Activated CD4-positive, alpha-beta T cell treated with anti-CD3 and anti-CD28 coated beads, Interleukin-10, Interleukin-2, amounts not matched to agents 100 ng/mL and 50 ng/mL, durations not matched to agents 16 hours and 8 hours (primary cell): ENCODE results near the gene ASTN2.

Experiments
- DNase-seq: peaks from one replicate; pipeline ENCODE4 v3.0.0-alpha.2; 2020

Gene ASTN2

DNA sequence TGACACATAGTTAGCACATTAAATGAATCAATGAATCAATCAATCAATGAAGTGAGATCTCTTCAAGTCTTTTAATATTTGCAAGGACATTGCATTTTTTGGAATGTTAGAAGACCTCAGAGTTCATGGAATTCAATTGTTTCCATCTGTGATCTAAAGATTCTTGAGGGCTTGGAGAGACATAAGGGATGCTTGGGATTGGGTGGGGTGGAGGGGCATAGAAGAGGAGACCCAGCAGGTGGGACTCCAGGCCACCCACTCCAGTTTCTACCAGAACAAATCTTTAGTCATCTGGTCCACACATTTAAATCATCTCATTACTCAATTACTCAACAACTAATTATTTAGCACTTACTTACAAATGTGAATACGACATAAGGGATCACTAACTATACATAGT lies 978.7 kb downstream of the ASTN2 start:
- no peak for DNase-seq

DNA sequence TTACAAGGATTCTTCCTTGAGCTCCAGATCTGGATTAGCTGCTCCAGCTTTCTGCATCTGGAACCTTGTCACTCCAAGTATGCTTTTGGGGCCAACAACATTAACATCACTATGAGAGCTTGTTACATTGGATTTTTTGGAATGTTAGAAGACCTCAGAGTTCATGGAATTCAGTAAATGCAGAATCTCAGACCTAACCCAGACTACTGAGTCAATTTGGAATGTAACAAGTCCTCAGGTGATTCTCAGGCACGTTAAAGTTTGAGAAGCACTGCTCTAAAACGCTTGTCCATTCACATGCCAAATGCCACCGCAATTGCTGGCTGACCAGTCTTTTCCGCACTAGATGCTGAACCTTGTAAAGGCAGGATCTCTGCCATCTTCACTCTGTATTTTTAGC lies 979.2 kb downstream of the ASTN2 start:
- DNase-seq: no peak

DNA sequence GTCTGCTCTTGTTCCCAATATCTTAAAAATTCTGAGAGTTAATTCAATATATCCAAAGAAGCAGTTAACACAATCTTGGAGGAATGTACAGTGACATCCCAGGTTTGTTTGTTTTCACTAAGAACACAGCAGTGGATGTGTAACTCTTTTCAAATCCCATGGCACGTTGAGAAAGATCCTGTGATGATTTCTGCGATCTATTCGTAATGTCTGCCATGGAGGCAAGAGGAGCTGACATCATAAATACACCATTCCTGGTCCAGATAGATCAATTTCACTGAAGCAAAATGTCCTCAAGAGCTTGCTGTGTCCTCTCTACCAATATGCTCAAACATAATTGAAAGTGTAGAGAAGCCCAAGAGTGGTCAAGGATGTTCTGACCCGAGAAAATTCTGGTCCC lies 980.5 kb downstream of the ASTN2 start:
- DNase-seq: no peak

GRCh38 chr9:116432051-116432450 lies 982.8 kb downstream of the ASTN2 start:
- DNase-seq: no peak

DNA sequence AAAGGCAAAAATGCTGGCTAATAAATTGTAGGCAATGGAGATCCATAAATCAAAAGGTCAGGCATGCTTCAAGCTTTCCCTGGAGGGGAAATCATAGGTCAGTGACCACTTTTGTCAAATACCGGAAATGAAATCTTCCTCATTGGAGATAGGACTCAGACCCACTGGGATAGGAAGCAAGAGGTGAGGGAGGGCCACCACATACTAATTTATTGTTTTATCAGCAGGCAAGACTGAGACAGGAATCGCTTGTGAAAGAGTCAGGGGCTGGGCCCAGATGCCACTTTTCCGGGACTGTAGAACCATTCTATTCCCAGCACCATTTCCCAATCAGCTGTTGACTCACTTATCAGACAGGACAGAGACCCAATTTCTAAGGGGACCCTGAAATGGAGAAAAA lies 984.0 kb downstream of the ASTN2 start:
- DNase-seq: no peak

- DNase-seq: no peak
These were observed 989.6 kb downstream of the ASTN2 start for GRCh38 chr9:116425244-116425643.

GRCh38 chr9:116423149-116423548 lies 991.7 kb downstream of the ASTN2 start:
- DNase-seq: no peak

DNA sequence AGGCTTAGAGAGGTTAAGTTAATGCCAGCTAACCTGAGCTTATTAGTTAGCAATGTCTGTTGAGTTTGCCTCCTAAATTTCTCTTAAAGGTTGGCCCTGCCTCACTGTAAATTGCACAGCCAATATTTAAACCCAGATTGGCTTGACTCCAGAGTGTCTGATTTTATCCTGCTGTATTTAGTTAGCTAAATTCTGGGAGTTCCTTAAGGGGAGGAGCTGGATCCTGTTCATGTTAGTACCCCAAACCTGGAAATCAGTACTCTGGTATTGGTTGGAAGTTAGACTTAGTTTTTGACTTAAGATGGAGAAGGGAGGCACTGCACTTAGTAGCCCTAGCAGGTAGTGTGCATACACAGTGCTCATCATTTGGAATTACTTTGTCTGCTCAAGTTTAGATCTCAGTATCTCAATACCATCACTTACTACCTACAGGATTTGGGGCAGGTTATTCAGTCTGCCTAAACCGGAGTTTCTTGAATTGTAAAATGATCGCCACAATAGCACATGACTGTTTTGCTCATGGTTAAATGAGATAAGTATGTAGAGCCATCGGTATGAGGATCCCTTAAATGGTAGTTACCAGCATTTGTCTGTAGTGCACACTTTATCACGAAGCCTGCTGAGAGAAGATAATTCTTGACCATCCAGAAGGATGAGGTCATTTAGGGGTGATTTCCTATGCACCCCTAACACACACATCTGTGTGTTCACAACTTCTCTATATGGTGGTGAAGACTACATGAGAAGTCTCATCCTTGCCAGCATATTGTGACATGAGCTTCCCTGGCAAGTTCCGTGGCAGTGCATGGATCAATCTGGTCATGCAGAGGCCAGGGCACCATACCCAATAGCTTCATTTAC lies 992.5 kb downstream of the ASTN2 start:
- no peak for DNase-seq

- no peak for DNase-seq
These were observed 993.8 kb downstream of the ASTN2 start for GRCh38 chr9:116420993-116421538.

GRCh38 chr9:116419181-116419580 lies 995.7 kb downstream of the ASTN2 start:
- no peak for DNase-seq

DNA sequence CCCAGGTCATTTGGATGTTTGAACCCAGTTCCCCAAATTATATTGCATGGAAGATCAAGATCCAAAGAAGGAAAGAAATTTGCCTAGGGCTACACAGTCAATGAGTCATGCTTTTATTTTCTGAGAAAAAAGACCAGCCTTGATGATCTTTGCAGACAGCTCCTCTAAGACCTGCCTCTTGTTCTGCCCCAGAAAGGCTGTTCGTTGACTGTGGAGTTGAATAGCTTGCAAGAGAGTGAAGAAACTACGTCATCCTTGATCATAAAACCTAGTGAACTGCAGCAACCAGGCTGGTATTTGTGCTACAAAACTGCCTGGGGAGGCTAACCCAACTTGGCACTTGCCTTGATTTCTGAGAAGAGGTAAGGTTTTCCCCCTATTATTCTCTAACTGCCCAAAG lies 997.4 kb downstream of the ASTN2 start:
- no peak for DNase-seq

GRCh38 chr9:116416421-116416820 lies 998.4 kb downstream of the ASTN2 start:
- DNase-seq: no peak

DNA sequence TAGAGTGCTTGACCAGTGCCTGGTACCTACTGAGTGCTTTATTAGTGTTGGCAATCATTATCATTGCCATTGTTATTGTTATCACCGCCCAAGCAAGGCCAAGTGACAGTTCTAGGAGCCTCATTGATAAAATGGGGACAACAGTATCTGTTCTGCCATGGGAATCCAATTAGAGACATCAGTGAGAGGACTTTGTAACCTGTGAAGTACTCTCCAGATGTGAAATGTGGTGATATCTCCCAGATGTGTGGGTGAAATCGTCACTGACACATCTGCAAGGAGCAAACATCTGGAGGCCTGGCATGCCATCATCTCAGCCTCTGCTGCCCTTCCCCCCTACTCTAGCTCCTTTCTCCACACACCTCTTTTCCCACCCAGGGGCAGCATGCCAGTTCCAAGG lies 1000.5 kb downstream of the ASTN2 start:
- no peak for DNase-seq

DNA sequence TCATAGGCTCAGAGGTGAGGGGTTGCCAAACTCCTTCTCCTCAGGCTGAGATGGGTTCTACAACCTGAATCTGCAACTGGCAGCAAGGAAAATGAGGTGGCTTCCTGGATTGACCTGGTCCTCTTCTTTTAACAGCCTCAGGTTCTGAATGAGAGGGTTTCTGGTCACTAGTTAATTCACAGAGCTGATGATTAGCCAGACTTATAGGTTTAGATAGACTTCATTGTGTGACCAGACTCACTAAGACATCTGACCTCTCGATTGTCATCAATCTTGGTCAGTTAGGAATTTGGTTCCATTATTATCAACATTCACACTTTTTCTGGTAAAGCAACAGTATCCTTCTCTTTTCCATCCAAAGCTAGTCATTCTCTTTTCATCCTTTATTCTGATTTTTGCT lies 1003.4 kb downstream of the ASTN2 start:
- DNase-seq: no peak

- DNase-seq: no peak
These were observed 1005.2 kb downstream of the ASTN2 start for GRCh38 chr9:116409638-116410037.

DNA sequence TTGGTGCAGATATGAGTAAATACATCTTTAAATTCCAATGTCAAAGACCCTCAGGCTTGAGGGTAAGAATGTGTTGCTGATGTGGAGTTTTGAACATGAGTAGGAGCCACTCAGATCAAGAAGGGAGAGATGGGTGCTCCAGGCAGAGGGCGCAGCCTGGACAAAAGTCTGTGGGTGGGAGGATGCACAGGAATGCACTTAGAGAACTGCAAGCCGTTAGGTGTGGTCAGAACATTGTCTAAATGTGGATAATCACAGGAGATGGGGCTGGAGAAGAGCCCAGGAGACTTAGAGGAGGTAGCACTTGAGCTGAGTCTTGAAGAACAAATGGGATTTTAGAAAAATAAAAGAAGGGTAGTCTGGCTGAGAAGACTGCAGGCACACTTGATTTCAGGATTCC lies 1005.7 kb downstream of the ASTN2 start:
- DNase-seq: no peak

DNA sequence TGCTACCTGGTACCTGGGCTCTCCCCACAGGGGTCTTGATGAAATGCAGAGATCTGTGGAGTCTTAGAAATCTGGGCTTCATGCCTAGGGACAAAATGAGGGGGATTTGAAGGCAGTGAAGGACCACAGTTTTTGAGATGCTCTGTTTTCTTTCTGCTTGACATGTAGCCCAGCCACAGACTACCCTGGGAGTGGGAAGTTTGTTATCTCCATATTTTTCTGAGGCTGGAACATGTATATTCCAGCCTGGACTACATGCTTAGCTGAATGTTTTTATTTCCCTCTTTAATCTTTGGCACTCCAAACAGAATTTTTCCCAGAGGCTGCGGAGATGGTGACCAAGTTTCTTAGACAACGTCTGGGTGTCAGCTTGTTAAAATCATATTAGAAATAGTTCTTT lies 1008.4 kb downstream of the ASTN2 start:
- no peak for DNase-seq

DNA sequence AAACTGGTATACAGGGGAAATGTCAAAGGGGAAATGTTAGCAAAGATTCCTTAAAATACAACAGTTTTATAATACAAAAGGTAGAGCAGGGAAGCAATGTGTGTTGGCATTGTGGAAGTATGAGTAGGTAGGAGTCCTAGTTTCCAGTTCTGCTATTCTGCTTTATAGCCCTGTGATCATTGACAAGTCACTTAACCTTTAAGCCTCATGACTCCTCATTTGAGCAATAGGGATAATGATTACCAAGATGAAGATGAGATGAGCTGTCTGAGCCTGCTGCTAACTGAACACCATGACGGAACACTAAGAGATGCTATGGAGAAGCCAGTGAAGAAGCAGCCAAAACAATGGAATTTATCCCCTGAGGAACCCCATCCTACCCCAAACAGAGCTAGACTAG lies 1009.5 kb downstream of the ASTN2 start:
- no peak for DNase-seq

GRCh38 chr9:116404228-116404627 lies 1010.6 kb downstream of the ASTN2 start:
- no peak for DNase-seq

DNA sequence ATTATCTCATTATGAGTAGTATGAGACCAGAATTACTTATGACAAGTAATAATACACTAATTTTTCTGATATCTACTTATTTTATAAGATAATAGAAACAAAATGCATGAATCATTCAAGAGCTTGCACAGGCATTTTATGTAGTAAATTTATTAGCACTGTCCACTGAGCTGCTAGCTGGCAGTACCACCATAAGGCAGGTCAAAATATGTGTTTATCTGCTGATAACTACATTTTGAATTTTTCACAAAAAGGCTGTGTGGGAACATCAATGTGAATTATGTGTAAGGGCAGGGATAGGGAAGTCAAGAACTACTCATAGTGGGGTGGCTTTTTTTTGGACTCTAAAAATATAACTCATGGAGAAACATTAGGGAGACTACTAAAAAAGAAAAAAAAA lies 1011.7 kb downstream of the ASTN2 start:
- DNase-seq: no peak

DNA sequence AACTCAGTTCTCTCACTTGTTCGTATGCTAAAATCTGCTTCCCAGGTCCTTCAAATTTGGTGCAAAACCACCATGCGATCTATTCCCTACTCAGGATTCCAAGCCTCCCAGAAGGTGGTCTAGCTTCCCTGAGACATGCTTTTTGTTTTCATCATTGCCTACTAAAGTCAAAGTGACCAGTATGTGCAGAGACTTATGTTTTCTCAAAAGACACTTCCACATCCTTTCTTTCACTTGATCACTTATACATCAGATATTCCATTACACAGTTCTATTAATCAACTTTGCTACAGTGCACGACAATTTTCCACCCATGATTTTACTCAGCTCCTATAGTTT lies 1019.2 kb downstream of the ASTN2 start:
- DNase-seq: no peak

- DNase-seq: no peak
These were observed 1019.8 kb downstream of the ASTN2 start for GRCh38 chr9:116394894-116395698.

- DNase-seq: no peak
These were observed 1020.8 kb downstream of the ASTN2 start for GRCh38 chr9:116394070-116394469.

- no peak for DNase-seq
These were observed 1021.7 kb downstream of the ASTN2 start for GRCh38 chr9:116393198-116393597.
